WTC11 (cell line): Measurements from ENCODE around the gene LSM2.

Experiments used
- CREB1 ChIP-seq: sonication (generic); formaldehyde crosslinking; IDR thresholded peaks from 2 replicates; pipeline ENCODE4 v1.8.0; 2023; ENCODE audit warnings: mild to moderate bottlenecking, missing genetic modification reagents
- CTCF ChIP-seq: fragments of 200-600 bp; IDR thresholded peaks from 2 replicates; pipeline ENCODE4 v1.8.0; 2022; ENCODE audit warnings: antibody characterized with exemption
- SP1 ChIP-seq: sonication (generic); formaldehyde crosslinking; conservative IDR thresholded peaks from 2 replicates; pipeline ENCODE4 v1.8.1; 2022; ENCODE audit warnings: missing genetic modification reagents
- TEAD4 ChIP-seq: sonication (generic); formaldehyde crosslinking; IDR thresholded peaks from 2 replicates; pipeline ENCODE4 v1.8.0; 2022; ENCODE audit warnings: mild to moderate bottlenecking, missing genetic modification reagents
- ZSCAN18 ChIP-seq: fragments of 250-450 bp; sonication (Bioruptor Pico); IDR thresholded peaks from 2 replicates; pipeline ENCODE4 v2.1.2; 2022; ENCODE audit warnings: mild to moderate bottlenecking, moderate library complexity
- TF ChIP-seq, protein P1 (sequence below): sonication (generic); formaldehyde crosslinking; IDR thresholded peaks from 2 replicates; pipeline ENCODE4 v1.8.1; 2023; ENCODE audit warnings: mild to moderate bottlenecking, missing genetic modification reagents, borderline replicate concordance
- TF ChIP-seq, protein P2 (sequence below): sonication (generic); formaldehyde crosslinking; IDR thresholded peaks from 2 replicates; pipeline ENCODE4 v1.8.0; 2022; ENCODE audit warnings: mild to moderate bottlenecking, missing genetic modification reagents

DNA sequence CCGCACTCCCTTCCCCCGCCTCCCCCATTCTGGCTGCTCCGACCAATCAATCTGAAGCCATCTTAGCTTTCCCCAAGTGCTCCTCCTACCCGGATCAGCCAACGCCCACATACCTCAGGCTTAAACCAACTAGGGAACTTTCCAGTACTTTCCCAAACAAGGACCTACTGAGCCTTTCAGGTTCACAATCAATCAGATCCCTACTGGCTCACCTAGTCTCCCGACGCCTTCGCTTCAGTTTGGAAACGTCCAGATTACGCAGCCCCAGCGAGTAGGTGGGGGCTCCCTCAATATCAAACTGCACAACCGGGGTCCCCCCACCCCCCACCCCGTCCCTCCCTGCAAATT is 7.9 kb upstream of the LSM2 start:
- TF ChIP-seq CTCF: no peak
- TF ChIP-seq, protein P1, sequence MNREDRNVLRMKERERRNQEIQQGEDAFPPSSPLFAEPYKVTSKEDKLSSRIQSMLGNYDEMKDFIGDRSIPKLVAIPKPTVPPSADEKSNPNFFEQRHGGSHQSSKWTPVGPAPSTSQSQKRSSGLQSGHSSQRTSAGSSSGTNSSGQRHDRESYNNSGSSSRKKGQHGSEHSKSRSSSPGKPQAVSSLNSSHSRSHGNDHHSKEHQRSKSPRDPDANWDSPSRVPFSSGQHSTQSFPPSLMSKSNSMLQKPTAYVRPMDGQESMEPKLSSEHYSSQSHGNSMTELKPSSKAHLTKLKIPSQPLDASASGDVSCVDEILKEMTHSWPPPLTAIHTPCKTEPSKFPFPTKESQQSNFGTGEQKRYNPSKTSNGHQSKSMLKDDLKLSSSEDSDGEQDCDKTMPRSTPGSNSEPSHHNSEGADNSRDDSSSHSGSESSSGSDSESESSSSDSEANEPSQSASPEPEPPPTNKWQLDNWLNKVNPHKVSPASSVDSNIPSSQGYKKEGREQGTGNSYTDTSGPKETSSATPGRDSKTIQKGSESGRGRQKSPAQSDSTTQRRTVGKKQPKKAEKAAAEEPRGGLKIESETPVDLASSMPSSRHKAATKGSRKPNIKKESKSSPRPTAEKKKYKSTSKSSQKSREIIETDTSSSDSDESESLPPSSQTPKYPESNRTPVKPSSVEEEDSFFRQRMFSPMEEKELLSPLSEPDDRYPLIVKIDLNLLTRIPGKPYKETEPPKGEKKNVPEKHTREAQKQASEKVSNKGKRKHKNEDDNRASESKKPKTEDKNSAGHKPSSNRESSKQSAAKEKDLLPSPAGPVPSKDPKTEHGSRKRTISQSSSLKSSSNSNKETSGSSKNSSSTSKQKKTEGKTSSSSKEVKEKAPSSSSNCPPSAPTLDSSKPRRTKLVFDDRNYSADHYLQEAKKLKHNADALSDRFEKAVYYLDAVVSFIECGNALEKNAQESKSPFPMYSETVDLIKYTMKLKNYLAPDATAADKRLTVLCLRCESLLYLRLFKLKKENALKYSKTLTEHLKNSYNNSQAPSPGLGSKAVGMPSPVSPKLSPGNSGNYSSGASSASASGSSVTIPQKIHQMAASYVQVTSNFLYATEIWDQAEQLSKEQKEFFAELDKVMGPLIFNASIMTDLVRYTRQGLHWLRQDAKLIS (CRISPR knock-in tag): no peak
- TF ChIP-seq TEAD4 (CRISPR knock-in tag): no peak
- TF ChIP-seq, protein P2, sequence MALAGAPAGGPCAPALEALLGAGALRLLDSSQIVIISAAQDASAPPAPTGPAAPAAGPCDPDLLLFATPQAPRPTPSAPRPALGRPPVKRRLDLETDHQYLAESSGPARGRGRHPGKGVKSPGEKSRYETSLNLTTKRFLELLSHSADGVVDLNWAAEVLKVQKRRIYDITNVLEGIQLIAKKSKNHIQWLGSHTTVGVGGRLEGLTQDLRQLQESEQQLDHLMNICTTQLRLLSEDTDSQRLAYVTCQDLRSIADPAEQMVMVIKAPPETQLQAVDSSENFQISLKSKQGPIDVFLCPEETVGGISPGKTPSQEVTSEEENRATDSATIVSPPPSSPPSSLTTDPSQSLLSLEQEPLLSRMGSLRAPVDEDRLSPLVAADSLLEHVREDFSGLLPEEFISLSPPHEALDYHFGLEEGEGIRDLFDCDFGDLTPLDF (CRISPR knock-in tag): no peak
- TF ChIP-seq SP1 (CRISPR knock-in tag): peak; percentile 31; the same call in 1 of the 2 replicates
- no peak for TF ChIP-seq ZSCAN18
- TF ChIP-seq CREB1 (CRISPR knock-in tag): no peak
